GM21619 (cell line): ENCODE results near the gene PNPLA5.
A peak's percentile ranks its signal among the peaks of the same experiment; 100 is the strongest.
"Not testable (repeated sequence)": the region's sequence is repeated elsewhere in the genome, so short reads cannot be mapped to it uniquely, and the experiment has no call there.

Experiments used
- ATAC-seq: cut with Tn5 transposase; IDR thresholded peaks from one replicate; pipeline ENCODE4 v1.9.1; 2021; ENCODE audit not compliant: unreplicated experiment

PNPLA5 gene

DNA sequence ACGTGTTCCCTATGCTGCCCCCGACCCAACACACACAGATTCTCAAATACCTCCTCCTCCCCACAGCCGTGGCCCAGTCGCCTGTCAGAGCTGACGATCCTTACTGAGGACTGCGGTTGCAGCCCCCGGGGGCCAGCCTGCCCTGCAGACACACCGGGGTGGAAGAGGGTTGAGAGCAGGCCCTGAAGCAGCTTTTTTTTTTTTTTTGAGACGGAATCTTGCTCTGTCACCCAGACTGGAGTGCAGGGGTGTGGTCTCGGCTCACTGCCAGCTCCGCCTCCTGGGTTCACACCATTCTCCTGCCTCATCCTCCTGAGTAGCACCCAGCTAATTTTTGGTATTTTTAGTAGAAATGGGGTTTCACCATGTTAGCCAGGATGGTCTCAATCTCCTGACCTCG lies 11.2 kb upstream of the PNPLA5 start:
- not testable (repeated sequence) for ATAC-seq

DNA sequence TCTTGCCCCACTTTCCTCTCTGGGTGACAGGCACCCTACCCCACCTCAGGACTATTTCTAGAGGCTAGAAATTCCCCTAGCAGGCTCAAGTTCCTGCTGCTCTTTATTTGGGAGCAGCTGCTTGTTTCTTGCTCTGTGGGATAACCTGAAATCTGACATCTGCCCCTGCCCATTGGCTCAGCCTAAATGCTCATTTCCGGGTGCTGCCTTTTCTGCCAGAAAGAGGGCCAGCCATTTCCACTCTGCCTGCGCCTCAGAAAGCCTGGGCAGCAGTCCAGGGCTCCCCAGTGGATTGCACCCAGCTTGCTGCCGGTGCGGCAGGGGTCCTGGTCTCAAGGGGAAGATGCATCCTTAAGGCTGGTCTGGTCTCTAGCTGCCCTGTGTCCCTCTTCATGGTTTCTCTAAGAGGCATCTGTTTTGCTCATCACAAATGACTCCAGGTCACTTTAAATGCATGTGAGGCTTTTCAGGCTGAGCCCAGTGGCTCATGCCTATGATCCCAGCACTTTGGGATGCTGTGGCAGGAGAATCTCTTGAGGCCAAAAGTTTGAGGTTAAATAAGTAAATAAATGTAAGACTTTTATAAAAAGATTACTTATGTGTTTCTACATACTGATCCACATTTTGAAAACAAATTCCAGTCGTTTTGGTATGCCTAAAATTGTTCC lies 10.3 kb upstream of the PNPLA5 start:
- ATAC-seq, result no peak

DNA sequence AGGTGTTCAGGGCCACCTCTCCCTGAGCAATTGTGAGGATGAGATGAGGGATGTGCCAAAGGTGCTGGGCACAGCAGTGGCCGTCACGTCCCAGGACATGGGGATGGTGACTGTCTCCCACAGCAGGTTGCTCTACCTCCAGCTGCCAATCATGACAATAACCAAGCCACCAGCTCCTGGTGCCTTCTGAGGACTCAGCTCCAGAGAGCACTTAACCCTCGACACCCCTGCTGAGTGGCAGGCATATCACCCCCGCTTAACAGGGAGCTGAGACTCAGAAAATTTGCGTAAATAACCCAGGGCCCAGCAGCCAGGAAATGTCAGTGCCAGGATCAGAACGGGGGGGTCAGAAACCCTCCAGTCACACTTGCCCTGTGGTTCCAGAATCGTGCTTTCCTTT lies 8.4 kb upstream of the PNPLA5 start:
- ATAC-seq, result no peak

DNA sequence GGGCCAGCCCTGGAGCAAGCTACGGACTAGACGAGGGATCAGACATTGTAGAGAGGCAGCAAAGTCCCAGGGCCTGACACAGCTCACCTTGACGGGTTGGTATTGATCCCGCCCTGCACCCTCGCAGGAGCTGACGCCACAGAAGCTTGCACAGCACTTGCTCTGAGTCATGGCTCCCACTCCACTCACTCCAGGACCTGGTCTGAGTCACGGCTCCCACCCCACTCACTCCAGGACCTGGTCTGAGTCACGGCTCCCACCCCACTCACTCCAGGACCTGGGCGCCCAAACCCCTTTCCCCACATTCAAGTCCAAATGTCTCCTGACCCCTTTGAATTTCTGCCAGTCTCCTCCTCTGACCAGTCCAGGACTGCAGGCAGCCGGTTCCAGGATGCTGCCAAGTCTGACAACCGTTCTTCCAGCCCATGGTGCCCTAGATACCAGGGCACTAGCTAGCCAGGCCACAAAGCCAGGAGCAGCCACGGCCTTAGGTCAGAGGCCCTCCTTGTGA lies 6.0 kb upstream of the PNPLA5 start:
- ATAC-seq, result no peak

DNA sequence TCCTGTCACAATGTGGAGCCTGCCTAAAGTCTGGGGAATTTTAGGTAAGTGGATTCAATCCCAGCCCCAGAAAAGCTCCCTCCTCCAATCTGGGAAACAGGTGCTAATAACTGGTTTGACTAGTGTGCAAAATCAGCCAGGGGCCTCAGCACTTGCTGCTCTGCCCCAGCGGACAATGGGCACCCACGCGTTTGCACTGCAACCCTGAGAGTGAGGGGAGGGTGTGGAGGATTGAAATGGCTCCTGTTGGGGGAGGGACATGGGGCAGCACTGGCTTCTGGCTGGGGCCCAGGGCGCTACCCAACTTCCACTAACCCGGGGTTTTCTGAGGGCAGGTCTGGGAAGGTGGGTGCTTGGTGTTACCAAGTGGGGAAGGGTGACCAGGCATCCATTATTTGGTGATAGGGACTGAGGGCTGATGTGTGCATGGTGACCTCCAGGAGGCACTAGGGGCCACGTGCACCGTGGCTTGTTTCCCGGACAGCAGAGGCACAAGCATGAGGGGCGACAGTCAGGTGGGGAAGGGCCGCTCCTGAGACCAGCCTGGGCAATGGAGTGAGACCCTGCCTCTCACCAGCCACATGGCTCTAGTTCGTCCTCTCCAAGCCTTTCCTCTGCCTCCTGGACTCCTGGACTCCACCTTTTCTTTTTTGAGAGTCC lies 4.3 kb upstream of the PNPLA5 start:
- no peak for ATAC-seq

DNA sequence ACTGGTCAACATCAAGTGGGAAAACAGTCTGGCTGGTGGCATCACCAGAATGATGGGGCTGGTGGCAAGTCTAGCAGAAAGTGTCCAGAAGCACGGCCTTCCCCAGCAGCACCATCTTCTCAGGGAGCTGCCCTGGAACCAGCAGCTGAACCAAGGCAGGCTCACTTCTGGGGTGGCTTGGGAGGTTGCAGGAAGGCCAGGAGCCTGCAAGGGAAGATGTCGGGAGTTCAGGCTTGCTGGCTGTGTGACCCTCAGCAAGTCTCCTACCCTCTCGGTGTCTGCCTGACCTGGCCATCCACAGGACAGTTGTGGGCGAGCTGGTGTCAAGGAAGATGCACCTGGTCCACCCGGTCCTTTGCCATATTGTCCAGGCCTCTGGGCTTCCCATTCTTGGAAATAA lies 2.3 kb upstream of the PNPLA5 start:
- ATAC-seq, result no peak

DNA sequence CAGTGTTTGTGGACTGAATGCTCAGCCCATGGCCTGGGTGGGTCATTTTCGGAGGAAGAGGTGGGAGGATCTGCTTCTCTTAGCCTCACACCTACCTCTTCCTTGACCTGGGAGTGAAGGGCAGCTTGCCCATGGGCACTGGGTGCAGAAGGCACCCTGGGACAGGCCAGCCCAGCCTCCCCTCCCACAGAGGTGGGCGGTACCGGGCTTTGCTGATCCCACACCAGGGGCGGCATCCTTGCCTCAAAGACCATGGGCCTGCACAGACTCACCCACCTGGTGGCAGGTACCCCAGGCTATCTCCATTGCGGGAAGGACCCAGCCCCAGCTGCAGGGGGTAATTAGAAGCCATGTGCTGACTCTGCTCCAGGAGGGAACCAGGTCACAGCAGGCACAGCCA lies 1.5 kb upstream of the PNPLA5 start:
- ATAC-seq, result no peak

DNA sequence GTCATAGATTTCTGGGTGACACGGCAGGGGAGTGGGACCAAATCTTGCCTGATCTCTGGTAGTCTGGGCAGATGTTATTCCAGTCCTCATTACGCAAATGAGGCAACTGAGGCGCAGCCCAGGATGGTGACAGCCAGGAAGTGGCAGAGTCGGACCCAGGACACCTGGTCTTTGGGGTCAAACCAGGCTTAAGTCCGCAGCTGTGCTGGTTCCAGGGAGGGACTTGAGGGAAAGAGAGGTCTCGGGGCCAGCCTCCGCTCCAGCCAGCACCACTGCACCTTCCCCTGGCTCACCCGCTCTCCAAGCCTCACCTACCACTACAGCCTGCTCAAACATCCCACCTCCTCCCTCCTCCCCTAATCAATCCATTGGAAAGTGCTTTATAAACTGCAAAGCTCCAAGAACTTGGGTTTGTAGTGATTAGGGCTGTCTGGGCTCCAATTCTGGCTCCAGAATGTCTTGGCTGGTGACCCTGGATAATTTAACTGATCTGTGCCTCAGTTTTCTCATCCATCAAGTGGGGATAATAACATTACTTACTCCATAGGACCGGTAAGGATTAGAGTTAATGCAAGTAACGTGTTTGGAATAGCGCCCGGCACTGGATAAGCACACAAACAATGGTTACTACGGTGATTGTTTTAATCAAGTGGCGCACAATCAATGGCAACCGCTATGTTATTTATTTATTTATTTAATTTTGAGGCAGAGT lies 526 bp upstream of the PNPLA5 start:
- no peak for ATAC-seq

DNA sequence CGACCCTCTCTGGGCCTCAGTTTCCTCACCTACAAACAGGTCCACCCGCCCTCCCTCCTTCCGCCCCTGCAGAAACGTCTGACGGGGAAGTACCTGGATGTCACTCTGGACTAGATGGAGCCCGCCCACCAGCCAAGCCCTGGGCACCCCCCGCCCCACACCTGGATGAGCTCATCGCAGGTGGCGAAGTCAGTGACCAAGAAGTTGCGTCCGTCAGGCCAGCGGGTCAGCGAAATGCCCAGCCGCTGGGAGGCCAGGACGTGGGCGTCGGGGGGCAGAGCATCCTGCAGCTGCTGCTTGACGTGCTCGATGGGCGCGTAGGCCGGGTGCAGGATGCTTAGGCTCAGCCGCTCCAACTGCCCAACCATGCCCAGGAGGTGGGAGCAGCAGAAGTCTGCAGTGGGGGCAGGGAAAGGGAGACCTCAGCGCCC lies 897 bp downstream of the PNPLA5 start:
- no peak for ATAC-seq

DNA sequence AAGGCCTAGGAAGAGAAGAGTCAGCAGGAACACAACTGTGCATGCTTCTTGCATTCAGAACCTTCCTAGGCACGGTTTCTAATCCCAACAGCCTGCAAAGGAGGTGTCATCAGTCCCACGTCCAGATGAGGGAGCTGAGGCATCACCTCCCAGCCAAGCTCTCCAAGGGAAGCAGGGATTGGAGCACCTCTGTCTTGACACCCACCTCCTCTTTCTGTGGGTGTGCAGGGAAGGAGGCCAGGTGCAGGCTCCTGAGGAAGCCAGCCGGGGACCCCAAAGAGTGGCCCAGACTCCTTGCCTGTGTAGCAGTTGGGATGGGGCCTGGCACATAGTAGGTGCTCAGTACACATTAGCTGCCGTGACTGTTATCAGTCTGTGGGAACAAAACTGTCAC lies 2.0 kb downstream of the PNPLA5 start:
- no peak for ATAC-seq

DNA sequence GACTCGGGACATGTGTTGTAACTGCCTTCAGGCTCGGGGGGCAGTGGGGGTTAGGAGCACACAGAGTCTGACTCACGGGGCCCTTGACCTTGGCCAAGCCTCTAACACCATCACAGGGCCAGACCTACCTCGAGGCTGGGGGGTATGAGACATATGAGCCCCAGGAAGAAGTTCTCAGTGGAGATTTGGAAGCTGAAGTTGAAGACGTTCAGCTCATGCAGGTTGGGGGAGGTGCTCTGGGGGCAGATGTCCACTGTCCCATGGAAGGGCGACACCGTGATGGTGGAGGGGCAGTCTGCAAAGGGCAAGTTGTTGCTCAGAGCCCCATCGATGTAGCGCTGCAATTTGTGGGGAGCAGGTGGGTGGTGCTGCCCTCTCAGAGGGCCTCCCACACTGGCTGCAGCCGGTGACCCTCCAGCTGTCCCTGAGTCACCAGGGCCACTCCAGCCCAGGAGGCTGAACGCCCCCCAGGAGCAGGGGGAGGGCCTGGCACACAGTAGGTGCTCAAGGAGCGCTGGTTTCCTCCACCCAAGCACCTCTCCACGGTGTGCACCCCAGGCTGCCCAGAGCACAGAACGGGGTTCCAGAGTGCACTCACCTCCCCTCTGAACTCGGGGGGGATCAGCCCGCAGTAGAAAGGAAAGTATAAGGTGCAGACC lies 2.5 kb downstream of the PNPLA5 start:
- no peak for ATAC-seq

DNA sequence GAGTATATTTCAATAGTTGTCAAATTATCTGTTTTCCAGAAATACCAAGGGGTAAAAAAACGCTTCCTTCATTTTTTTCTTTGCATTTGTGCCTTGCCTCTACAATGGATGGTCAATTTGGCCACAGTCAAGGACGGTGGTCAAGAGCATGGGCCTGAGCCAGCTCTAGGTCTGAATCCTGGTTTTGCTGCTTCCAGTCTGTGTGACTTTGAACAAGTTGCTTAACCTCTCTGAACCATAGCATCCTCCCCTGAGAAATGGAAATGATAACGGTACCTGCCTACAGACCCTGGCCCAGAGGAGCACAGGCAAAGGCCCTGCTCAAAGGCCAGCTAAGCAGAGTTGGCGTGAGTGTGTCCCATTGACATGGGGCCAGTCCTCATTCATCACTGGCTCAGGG lies 3.1 kb downstream of the PNPLA5 start:
- ATAC-seq, result no peak

DNA sequence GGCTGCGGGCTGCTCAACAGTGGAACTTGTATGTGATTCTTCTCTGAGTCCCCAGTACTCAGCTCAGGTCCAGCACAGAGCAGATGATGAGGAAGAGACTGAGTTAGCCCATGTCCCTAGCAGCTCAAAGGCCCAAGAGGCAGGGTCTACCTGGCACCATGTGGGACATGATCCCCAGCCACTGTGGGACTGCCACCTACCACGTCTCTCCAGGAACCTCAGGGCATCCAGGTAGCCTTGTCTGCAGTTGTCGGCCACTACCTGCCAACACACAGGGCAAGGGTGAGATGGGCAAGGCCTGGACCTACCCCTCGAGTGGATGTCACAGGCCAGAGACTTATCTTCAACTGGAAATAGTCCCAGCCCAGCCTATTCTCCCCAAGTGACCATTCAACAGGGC lies 4.4 kb downstream of the PNPLA5 start:
- no peak for ATAC-seq

DNA sequence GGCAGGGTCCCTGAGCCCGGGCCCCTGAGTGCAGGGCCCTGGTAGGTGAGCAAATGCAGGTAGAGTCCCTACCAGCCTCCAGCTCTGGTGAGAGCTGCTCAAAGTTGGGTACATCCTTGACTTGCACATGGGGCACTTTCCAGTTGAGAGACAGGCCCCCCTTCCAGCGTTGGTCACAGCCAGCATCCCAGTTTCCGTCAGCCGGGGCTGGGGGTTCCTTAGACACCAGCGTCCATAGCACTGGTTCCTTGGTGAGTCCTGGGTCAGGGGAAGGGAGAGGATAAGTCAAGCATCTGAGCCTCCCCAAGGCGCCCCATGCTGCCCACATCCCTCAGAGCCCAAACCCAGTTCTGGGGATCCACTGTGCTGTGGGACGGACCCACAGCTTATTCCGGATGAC lies 5.6 kb downstream of the PNPLA5 start:
- no peak for ATAC-seq

DNA sequence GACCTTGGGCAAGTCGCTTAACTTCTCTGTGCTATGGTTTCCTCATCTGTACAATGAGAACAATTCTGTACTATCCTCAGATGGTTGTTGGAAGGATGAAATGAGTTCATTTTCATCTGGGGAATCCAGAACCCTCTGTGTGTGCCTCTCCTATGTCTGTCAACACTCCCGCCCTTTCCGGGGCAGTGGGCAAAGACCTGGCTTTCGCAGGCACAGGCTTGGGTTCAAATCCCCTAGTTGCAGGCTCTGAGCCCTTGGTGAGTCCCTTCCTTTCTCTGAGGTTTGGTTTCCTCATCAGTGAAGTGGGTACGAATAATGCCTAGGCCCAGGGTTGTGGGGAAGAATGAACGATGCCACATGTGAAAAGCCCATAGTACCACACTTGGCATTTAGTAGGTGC lies 6.0 kb downstream of the PNPLA5 start:
- no peak for ATAC-seq

DNA sequence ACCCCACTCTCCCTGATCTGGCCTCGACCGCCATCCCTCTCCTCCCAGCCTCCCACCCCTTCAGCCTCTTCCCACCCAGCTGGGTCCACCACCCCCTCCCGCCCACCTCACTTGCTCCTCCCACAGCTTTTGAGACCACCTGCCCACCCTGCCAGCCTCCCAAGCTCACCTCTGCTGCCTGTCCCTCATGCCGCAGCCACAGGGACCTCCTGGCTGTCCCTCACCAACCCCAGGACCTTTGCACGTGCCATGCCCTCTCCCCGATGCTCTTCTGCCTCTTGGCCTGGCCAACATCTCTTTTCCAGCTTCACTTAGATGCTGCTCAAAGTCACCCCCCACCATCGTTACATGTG lies 6.5 kb downstream of the PNPLA5 start:
- ATAC-seq, result no peak

DNA sequence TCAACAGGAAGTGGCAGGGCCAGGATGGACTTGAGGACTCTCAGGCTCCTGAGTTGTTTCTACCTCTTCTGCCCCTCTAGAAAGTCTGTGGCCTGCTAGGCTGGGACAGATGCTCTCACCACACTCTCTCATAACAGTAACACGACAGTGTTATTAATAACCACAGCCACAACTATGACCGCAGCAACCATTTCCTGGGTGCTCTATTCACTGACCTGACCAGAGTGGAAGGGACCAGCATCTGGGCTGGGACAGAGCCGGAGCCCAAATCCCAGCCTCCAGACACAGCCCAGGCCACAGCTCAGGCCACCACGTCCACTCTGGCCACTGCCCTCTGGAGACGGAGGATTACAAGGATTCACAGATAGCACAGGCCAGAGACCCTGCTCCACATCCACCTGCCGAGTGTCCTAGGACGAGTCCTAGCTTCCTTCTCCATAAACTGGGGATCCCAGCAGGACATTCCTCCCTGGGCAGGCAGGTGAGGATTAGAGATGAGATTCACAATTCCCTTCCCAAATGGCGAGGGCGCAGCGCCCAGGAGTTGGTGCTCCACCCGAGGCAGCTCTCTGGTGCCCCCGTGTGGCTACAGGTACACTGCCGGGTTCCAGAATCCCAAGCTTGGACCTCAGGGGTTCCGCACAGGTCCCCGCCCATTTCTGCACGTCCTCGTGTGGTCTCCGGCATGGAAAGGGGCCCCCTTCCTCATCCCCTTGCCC lies 7.1 kb downstream of the PNPLA5 start:
- peak; percentile 80 for ATAC-seq

DNA sequence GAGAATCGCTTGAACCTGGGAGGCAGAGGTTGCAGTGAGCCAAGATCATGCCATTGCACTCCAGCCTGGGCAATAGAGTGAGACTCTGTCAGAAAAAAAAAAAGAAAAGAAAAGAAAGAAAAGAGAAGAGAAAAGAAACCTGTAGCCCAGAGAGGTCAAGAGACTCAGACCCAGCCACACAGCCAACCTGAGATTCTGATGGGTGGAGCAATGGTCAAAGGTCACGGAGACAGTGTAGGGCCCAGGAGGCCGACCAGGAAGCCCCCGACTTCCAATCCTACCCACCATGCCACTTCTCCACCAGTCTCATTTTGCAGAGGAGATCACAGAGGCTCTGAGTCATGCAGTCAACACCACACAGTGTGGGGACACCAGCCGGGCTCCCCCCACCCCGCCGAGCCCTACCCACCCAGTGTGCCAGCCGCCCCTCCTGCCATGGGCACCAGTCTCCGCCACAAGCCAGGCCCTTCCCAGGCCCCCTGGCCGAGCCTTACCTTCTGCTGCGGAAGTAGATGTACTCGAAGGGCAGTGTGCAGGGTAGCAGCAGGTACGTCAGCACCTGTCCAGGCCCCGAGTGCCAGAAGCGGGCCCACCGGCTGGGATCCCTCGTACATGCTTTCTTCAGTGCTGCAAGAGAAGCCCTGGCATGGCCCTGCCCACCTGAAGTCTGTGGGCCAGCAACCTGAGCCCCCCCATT lies 7.9 kb downstream of the PNPLA5 start:
- no peak for ATAC-seq

DNA sequence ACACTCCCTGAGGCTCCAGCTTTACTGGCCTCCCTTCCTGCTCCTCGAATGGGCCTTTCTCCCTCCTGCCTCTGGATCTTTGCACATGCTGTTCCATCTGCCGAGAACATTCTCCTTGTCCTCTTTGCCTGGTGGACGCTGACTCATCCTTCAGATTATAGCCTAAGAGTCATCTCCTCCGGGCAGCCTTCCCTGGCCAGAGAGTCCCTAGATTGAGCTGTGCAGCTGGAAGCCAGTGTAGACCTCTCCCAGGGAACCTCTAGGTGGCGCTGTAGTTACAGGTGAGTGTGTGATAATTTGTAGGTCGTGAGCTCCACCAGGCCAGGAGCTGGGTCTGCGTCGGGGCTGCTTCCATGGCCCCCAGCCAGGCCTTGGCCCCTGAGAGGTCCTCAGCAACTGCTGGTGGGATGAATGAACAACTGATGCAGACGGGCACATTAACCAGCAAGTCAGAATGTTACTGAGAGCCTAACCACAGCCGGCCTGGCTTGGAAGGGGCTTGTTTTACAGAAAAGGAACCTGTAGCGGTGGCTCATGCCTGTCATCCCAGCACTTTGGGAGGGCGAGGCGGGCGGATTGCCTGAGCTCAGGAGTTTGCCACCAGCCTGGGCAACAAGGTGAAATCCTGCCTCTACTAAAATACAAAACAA lies 8.7 kb downstream of the PNPLA5 start:
- no peak for ATAC-seq
